Keratinocyte (primary cell): ENCODE measurements around the gene MAML2. TPM values are rescaled to one million over a fixed set of nuclear protein-coding genes. Genes with fewer than 3 reads are reported as not detected.

ENCODE experiments used
- DNase-seq: peaks from one replicate; pipeline ENCODE4 v3.0.0-alpha.2; 2011; ENCODE audit warnings: low read depth, missing footprints, low spot score
- FAIRE-seq: peaks from 2 replicates; lab custom pipeline; 2011; peaks lifted over from hg19 to GRCh38; lab: Jason Lieb, UNC
- H2AFZ ChIP-seq: 2 replicates; pipeline ENCODE4 v1.6.0; 2012; ENCODE audit warnings: low read length, control low read depth, inconsistent platforms; ENCODE audit not compliant: control insufficient read depth
- H3K27ac ChIP-seq: 2 replicates; pipeline ENCODE4 v1.5.1; 2011; ENCODE audit warnings: low read length; ENCODE audit not compliant: control insufficient read depth, insufficient read depth
- H3K27me3 ChIP-seq: 3 replicates; pipeline ENCODE4 v1.6.0; 2011; ENCODE audit warnings: low read length; ENCODE audit not compliant: control insufficient read depth, insufficient read depth; ENCODE audit errors: extremely low read depth
- H3K36me3 ChIP-seq, 2 experiments: 2 replicates in 1 of 2; 3 replicates in 1 of 2; pipeline ENCODE4 v1.5.1; 2011; ENCODE audit warnings: low read length in 2 of 2, mild to moderate bottlenecking in 1 of 2; ENCODE audit not compliant: control insufficient read depth in 2 of 2, insufficient read depth in 2 of 2; ENCODE audit errors: extremely low read depth in 1 of 2
- H3K4me1 ChIP-seq: 3 replicates; pipeline ENCODE4 v1.5.1; 2011; ENCODE audit warnings: low read length; ENCODE audit not compliant: control insufficient read depth, insufficient read depth; ENCODE audit errors: extremely low read depth
- H3K4me2 ChIP-seq: 3 replicates; pipeline ENCODE4 v1.6.0; 2011; ENCODE audit warnings: low read depth, low read length; ENCODE audit not compliant: control insufficient read depth, insufficient read depth; ENCODE audit errors: extremely low read depth
- H3K4me3 ChIP-seq, 3 experiments: fragments of 200-600 bp in 1 of 3; sonication (generic) in 1 of 3; 2 replicates in 2 of 3; 3 replicates in 1 of 3; pipeline ENCODE4 v1.5.1; 2011 to 2016; ENCODE audit warnings: low read length in 3 of 3, mild to moderate bottlenecking in 3 of 3, control low read depth in 2 of 3, inconsistent platforms in 1 of 3, low read depth in 1 of 3, mixed read lengths in 1 of 3, mixed run types in 1 of 3, moderate library complexity in 1 of 3; ENCODE audit not compliant: control insufficient read depth in 2 of 3, insufficient read depth in 2 of 3; ENCODE audit errors: extremely low read depth in 1 of 3
- H3K79me2 ChIP-seq: 2 replicates; pipeline ENCODE4 v1.6.0; 2012; ENCODE audit warnings: low read length; ENCODE audit not compliant: control insufficient read depth, insufficient read depth
- H3K9ac ChIP-seq: 3 replicates; pipeline ENCODE4 v1.6.0; 2011; ENCODE audit warnings: low read length; ENCODE audit not compliant: control insufficient read depth, insufficient read depth; ENCODE audit errors: extremely low read depth
- H3K9me1 ChIP-seq: 3 replicates; pipeline ENCODE4 v1.6.0; 2011; ENCODE audit warnings: low read length; ENCODE audit not compliant: control insufficient read depth, insufficient read depth; ENCODE audit errors: extremely low read depth
- H3K9me3 ChIP-seq: 2 replicates; pipeline ENCODE4 v1.5.1; 2012; ENCODE audit warnings: low read depth, low read length; ENCODE audit not compliant: control insufficient read depth
- H4K20me1 ChIP-seq: 3 replicates; pipeline ENCODE4 v1.6.0; 2011; ENCODE audit warnings: low read length; ENCODE audit not compliant: control insufficient read depth, insufficient read depth; ENCODE audit errors: extremely low read depth
- CTCF ChIP-seq, 3 experiments: IDR thresholded peaks in 1 of 3; conservative IDR thresholded peaks in 1 of 3; optimal IDR thresholded peaks in 1 of 3; 2 replicates in 2 of 3; 3 replicates in 1 of 3; pipeline versions ENCODE3 to v1.5.1; 2011; ENCODE audit warnings: low read length in 3 of 3, mild to moderate bottlenecking in 3 of 3, moderate library complexity in 2 of 3, control low read depth in 1 of 3, inconsistent platforms in 1 of 3; ENCODE audit not compliant: insufficient read depth in 2 of 3; ENCODE audit errors: extremely low read depth in 1 of 3
- EZH2 ChIP-seq: IDR thresholded peaks from one replicate; pipeline ENCODE4 v1.6.1; 2012; ENCODE audit warnings: inconsistent platforms, mild to moderate bottlenecking, low read length, moderate library complexity
- dilution Hi-C: fragments of 300-500 bp; cut with MboI; formaldehyde crosslinking; loops from one replicate; pipeline ENCODE4 v1.7.0; 2020; ENCODE audit warnings: low sequenced_read_pairs; ENCODE audit not compliant: extremely low pct_ligation_motif_present
- polyA plus RNA-seq, 5 experiments: library from polyadenylated mRNA; depleted of rRNA in 3 of 5; stranded (reverse) in 3 of 5; stranded (forward) in 1 of 5; unstranded in 1 of 5; fragments of >200 nt; gene quantifications; 1 replicate in 1 of 5; 2 replicates in 3 of 5; 3 replicates in 1 of 5; pipeline versions ENCODE4 v1.2.1 to v1.2.3, GENCODE V29; 2011 to 2012; ENCODE audit warnings: missing spikeins in 2 of 5, low read depth in 1 of 5, low replicate concordance in 1 of 5

Gene MAML2
- polyA plus RNA-seq, 1 donor (not counting 4 experiments of a cell fraction or from before 2014, with no cell fraction given) = 4.2 TPM

DNA sequence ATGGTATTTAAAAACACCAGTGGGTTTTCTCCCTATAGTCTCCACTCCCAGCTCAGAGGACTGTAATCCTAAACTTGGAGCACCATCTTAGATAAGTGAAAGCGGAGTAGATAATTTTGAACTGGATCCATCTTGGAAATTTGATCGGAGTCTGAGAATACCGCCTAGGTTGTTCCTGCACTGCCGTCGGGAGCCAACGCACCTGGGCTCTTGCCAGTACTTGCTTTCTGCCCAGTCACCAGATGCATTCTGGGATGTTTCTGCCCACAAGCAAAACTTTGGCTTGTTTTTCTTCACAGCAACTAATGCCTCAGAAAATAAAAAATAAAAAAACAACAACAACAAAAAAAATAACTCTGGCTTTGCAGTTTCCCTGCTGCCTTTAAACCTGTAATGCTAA is 306.1 kb downstream of the MAML2 start:
- H3K27ac ChIP-seq = peak overlapping the region; percentile 82
- TF ChIP-seq EZH2 = no peak
- TF ChIP-seq CTCF (optimal IDR thresholded peaks at IDR 0.05 in 1 of 3, IDR thresholded peaks at IDR 0.05 in 1 of 3, conservative IDR thresholded peaks at IDR 0.05 in 1 of 3; ENCODE audit: extremely low read depth in 1 of 3, insufficient read depth in 2 of 3, low read length in 3 of 3) = no peak
- H2AFZ ChIP-seq = peak overlapping the region; percentile 57
- H3K4me1 ChIP-seq = peaks cover 24% of the 10 kb centered on the region
- no peaks in the 10 kb centered on the region for H4K20me1 ChIP-seq
- no peak overlapping the region for H3K4me3 ChIP-seq
- dilution Hi-C loops = no loop called here
- no peaks in the 10 kb centered on the region for H3K79me2 ChIP-seq
- no peaks in the 10 kb centered on the region for H3K36me3 ChIP-seq
- no peaks in the 10 kb centered on the region for H3K9me1 ChIP-seq
- H3K27me3 ChIP-seq = no peaks in the 10 kb centered on the region
- DNase-seq (no peak), FAIRE-seq (peak; percentile 58)
- H3K4me2 ChIP-seq = peak overlapping the region; percentile 76
- H3K9me3 ChIP-seq = no peaks in the 10 kb centered on the region
- peak overlapping the region; percentile 71 for H3K9ac ChIP-seq

DNA sequence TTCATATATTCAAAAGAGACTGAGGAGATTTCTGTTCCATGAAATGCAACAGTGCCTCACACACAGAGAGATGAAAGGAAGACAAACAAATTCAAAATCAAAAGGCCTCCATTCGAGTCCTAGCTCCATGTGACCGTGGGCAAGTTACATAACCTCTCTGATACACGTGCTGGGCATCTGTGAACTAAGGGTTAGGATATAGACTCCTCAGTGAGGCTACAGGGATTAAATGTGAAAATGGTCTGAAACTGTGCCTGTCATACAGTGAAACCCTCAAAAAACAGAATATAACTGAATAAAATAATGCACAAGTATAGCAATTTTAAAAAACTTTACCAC is 307.3 kb downstream of the MAML2 start:
- Histone ChIP-seq H3K27ac (no peak overlapping the region), H3K9me1 (no peaks in the 10 kb centered on the region), H4K20me1 (no peaks in the 10 kb centered on the region), H2AFZ (no peak overlapping the region), H3K9ac (no peak overlapping the region), H3K36me3 (no peaks in the 10 kb centered on the region), H3K27me3 (no peaks in the 10 kb centered on the region), H3K4me1 (peaks cover 24% of the 10 kb centered on the region), H3K79me2 (no peaks in the 10 kb centered on the region), H3K4me2 (no peak overlapping the region), H3K9me3 (no peaks in the 10 kb centered on the region), H3K4me3 (no peak overlapping the region)
- FAIRE-seq = peak; percentile 5
- dilution Hi-C loops = no loop called here
- no peak for TF ChIP-seq CTCF (optimal IDR thresholded peaks at IDR 0.05 in 1 of 3, IDR thresholded peaks at IDR 0.05 in 1 of 3, conservative IDR thresholded peaks at IDR 0.05 in 1 of 3; ENCODE audit: extremely low read depth in 1 of 3, insufficient read depth in 2 of 3, low read length in 3 of 3)
- TF ChIP-seq EZH2 = no peak
- DNase-seq = no peak
